IMR-90 (cell line): Measurements from ENCODE around the gene MAFF. TPM values are rescaled to one million over a fixed set of nuclear protein-coding genes. Genes with fewer than 3 reads are reported as not detected.
A peak's percentile ranks its signal among the peaks of the same experiment; 100 is the strongest.

ENCODE experiments used
- ATAC-seq: fragments of 200-7000 bp; cut with Tn5 transposase; 2 replicates; pipeline ENCODE4 v1.9.1; 2020; ENCODE audit warnings: low read depth, mild to moderate bottlenecking, moderate library complexity
- BruUV-seq: library from RNA; stranded (reverse); fragments of 400-500 nt; replicated peaks from 2 replicates; lab custom pipeline; 2021; lab: Mats Ljungman, UMichigan
- CTCF ChIA-PET: fragments of 300-600 bp; formaldehyde crosslinking; extraction: SDS; loops from one replicate; lab custom pipeline; 2021; ENCODE audit warnings: antibody characterized with exemption; lab: Yijun Ruan, JAX
- POLR2A ChIA-PET: fragments of 300-600 bp; sonication (Branson Sonifier 250); formaldehyde crosslinking; loops from one replicate; lab custom pipeline; 2022; ENCODE audit warnings: antibody characterized with exemption; ENCODE audit not compliant: unreplicated experiment; lab: Charles Lee
- DNase-seq: peaks from one replicate; pipeline ENCODE4 v3.0.0; 2013
- H2AFZ ChIP-seq: replicated peaks from 2 replicates; pipeline ENCODE3; 2013; ENCODE audit warnings: low read length, mild to moderate bottlenecking; ENCODE audit not compliant: poor library complexity
- H2AK5ac ChIP-seq: 2 replicates; pipeline ENCODE4 v1.6.1; 2013; ENCODE audit warnings: low read depth, low read length, inconsistent platforms
- H2AK9ac ChIP-seq: replicated peaks from 2 replicates; pipeline ENCODE3; 2013; ENCODE audit warnings: mild to moderate bottlenecking, low read depth, low read length, moderate library complexity; ENCODE audit not compliant: poor library complexity
- H2BK120ac ChIP-seq: 2 replicates; pipeline ENCODE4 v1.6.1; 2013; ENCODE audit warnings: low read depth, low read length, inconsistent platforms
- H2BK15ac ChIP-seq: 3 replicates; pipeline ENCODE4 v1.6.1; 2013; ENCODE audit warnings: low read depth, low read length, inconsistent platforms
- H2BK20ac ChIP-seq: 2 replicates; pipeline ENCODE4 v1.6.1; 2013; ENCODE audit warnings: low read depth, mild to moderate bottlenecking, inconsistent platforms, low read length, moderate library complexity
- H2BK5ac ChIP-seq: 2 replicates; pipeline ENCODE4 v1.6.1; 2013; ENCODE audit warnings: mild to moderate bottlenecking, low read depth, low read length, inconsistent platforms; ENCODE audit not compliant: poor library complexity, severe bottlenecking
- H3K14ac ChIP-seq: replicated peaks from 2 replicates; pipeline ENCODE4 v1.6.1; 2013; ENCODE audit warnings: low read depth, low read length, inconsistent platforms
- H3K18ac ChIP-seq: 2 replicates; pipeline ENCODE4 v1.6.1; 2013; ENCODE audit warnings: low read depth, low read length, control low read depth
- H3K23ac ChIP-seq: 2 replicates; pipeline ENCODE4 v1.6.1; 2013; ENCODE audit warnings: low read depth, low read length, inconsistent platforms
- H3K27ac ChIP-seq: 2 replicates; pipeline ENCODE4 v1.5.1; 2013; ENCODE audit warnings: mild to moderate bottlenecking, control low read depth, low read length; ENCODE audit not compliant: insufficient read depth
- H3K27me3 ChIP-seq: 2 replicates; pipeline ENCODE4 v1.6.1; 2013; ENCODE audit warnings: low read length; ENCODE audit not compliant: control insufficient read depth, insufficient read depth
- H3K36me3 ChIP-seq: 2 replicates; pipeline ENCODE4 v1.6.1; 2013; ENCODE audit warnings: low read length, mixed read lengths; ENCODE audit not compliant: control insufficient read depth, insufficient read depth
- H3K4ac ChIP-seq: 2 replicates; pipeline ENCODE4 v1.6.1; 2013; ENCODE audit warnings: low read depth, low read length, inconsistent platforms
- H3K4me1 ChIP-seq: 2 replicates; pipeline ENCODE4 v1.6.1; 2013; ENCODE audit warnings: low read length, mixed read lengths; ENCODE audit not compliant: control insufficient read depth, insufficient read depth
- H3K4me2 ChIP-seq: 2 replicates; pipeline ENCODE4 v1.6.1; 2013; ENCODE audit warnings: low read depth, mild to moderate bottlenecking, control low read depth, low read length, moderate library complexity
- H3K4me3 ChIP-seq: 2 replicates; pipeline ENCODE4 v1.5.1; 2013; ENCODE audit warnings: low read depth, mild to moderate bottlenecking, control low read depth, low read length, moderate library complexity; ENCODE audit not compliant: insufficient read depth
- H3K56ac ChIP-seq: 2 replicates; pipeline ENCODE4 v1.6.1; 2013; ENCODE audit warnings: low read length, inconsistent platforms; ENCODE audit not compliant: insufficient read depth; ENCODE audit errors: extremely low read depth
- H3K79me1 ChIP-seq, 2 experiments: 2 replicates each; pipeline ENCODE4 v1.6.1; 2013; ENCODE audit warnings: low read length in 2 of 2, inconsistent platforms in 1 of 2, low read depth in 1 of 2
- H3K9ac ChIP-seq: 2 replicates; pipeline ENCODE4 v1.6.1; 2013; ENCODE audit warnings: low read depth, low read length, control low read depth
- H3K9me1 ChIP-seq: 2 replicates; pipeline ENCODE4 v1.6.1; 2013; ENCODE audit warnings: low read length, inconsistent platforms; ENCODE audit not compliant: insufficient read depth
- H3K9me3 ChIP-seq: 2 replicates; pipeline ENCODE4 v1.6.1; 2013; ENCODE audit warnings: low read length; ENCODE audit not compliant: control insufficient read depth, insufficient read depth
- H4K20me1 ChIP-seq: 2 replicates; pipeline ENCODE4 v1.6.1; 2013; ENCODE audit warnings: low read length, inconsistent platforms; ENCODE audit not compliant: insufficient read depth
- H4K5ac ChIP-seq: 2 replicates; pipeline ENCODE4 v1.6.1; 2013; ENCODE audit warnings: mild to moderate bottlenecking, low read depth, low read length, control low read depth
- H4K8ac ChIP-seq, 2 experiments: 2 replicates each; pipeline ENCODE4 v1.6.1; 2013; ENCODE audit warnings: low read depth in 2 of 2, low read length in 2 of 2, control low read depth in 1 of 2, inconsistent platforms in 1 of 2
- H4K91ac ChIP-seq: 2 replicates; pipeline ENCODE4 v1.6.1; 2013; ENCODE audit warnings: low read depth, low read length, inconsistent platforms; ENCODE audit not compliant: insufficient read depth
- BHLHE40 ChIP-seq: fragments of 150-350 bp; IDR thresholded peaks from 2 replicates; pipeline ENCODE4 v1.6.1; 2016; ENCODE audit warnings: mild to moderate bottlenecking, low read depth, low read length
- CEBPB ChIP-seq: IDR thresholded peaks from 2 replicates; pipeline ENCODE4 v1.6.1; 2012; ENCODE audit warnings: low read depth, low read length, improper control_type of control experiment
- CHD1 ChIP-seq: IDR thresholded peaks from 2 replicates; pipeline ENCODE4 v1.6.1; 2012; ENCODE audit warnings: low read depth, low read length, improper control_type of control experiment
- CTCF ChIP-seq: conservative IDR thresholded peaks from 2 replicates; pipeline ENCODE4 v1.5.1; 2012; ENCODE audit warnings: mild to moderate bottlenecking, low read depth, low read length, improper control_type of control experiment
- ELK1 ChIP-seq: fragments of 150-350 bp; IDR thresholded peaks from 2 replicates; pipeline ENCODE4 v1.6.1; 2016; ENCODE audit warnings: low read depth, mild to moderate bottlenecking, low read length, moderate library complexity, borderline replicate concordance
- FOS ChIP-seq: fragments of 150-350 bp; IDR thresholded peaks from 2 replicates; pipeline ENCODE4 v1.6.1; 2016; ENCODE audit warnings: low read depth, low read length
- MAFK ChIP-seq: IDR thresholded peaks from 2 replicates; pipeline ENCODE4 v1.6.1; 2012; ENCODE audit warnings: low read depth, low read length, improper control_type of control experiment
- MAZ ChIP-seq: IDR thresholded peaks from 2 replicates; pipeline ENCODE4 v1.6.1; 2012; ENCODE audit warnings: low read depth, mild to moderate bottlenecking, low read length, improper control_type of control experiment, moderate library complexity, borderline replicate concordance
- MXI1 ChIP-seq: IDR thresholded peaks from 2 replicates; pipeline ENCODE4 v1.6.1; 2012; ENCODE audit warnings: low read depth, mild to moderate bottlenecking, low read length, moderate library complexity, borderline replicate concordance
- NFE2L2 ChIP-seq: fragments of 150-350 bp; IDR thresholded peaks from 2 replicates; pipeline ENCODE4 v1.6.1; 2016; ENCODE audit warnings: low read depth, mild to moderate bottlenecking, low read length
- POLR2A ChIP-seq: IDR thresholded peaks from 2 replicates; pipeline ENCODE4 v1.6.1; 2012; ENCODE audit warnings: mild to moderate bottlenecking, low read depth, low read length
- RAD21 ChIP-seq: IDR thresholded peaks from 2 replicates; pipeline ENCODE4 v1.6.1; 2012; ENCODE audit warnings: low read length, improper control_type of control experiment
- RCOR1 ChIP-seq: IDR thresholded peaks from 2 replicates; pipeline ENCODE4 v1.6.1; 2012; ENCODE audit warnings: mild to moderate bottlenecking, low read length, improper control_type of control experiment; ENCODE audit not compliant: insufficient replicate concordance
- RFX5 ChIP-seq: IDR thresholded peaks from 2 replicates; pipeline ENCODE4 v1.8.0; 2012; ENCODE audit warnings: low read depth, mild to moderate bottlenecking, low read length, moderate library complexity
- SMC3 ChIP-seq: fragments of 150-350 bp; IDR thresholded peaks from 2 replicates; pipeline ENCODE4 v1.6.1; 2016; ENCODE audit warnings: low read depth, mild to moderate bottlenecking, antibody characterized with exemption, low read length, moderate library complexity
- WGBS, 2 experiments: methylation state at CpG; one replicate each; pipeline versions ENCODE4 v1.1.5 to v1.1.7; 2013; ENCODE audit warnings: missing lambda C conversion rate in 2 of 2; ENCODE audit not compliant: insufficient read length in 1 of 2; ENCODE audit errors: extremely low coverage in 2 of 2; 5-methylcytosine and 5-hydroxymethylcytosine counted together
- dilution Hi-C: fragments of 300-500 bp; cut with HindIII; formaldehyde crosslinking; loops from one replicate; pipeline ENCODE4 v1.14.3; 2018; ENCODE audit warnings: low sequenced_read_pairs; ENCODE audit not compliant: unreplicated experiment
- in situ Hi-C: fragments of 300-500 bp; cut with MboI; formaldehyde crosslinking; loops from 3 replicates; pipeline ENCODE4 v1.14.3; 2019; ENCODE audit warnings: low sequenced_read_pairs, inconsistent platforms, mixed read lengths
- intact Hi-C: fragments of 100-400 bp; cut with micrococcal nuclease; formaldehyde crosslinking; loops from 2 replicates; pipeline ENCODE4 v1.10.0; 2022
- polyA plus RNA-seq, 3 experiments: library from polyadenylated mRNA; depleted of rRNA; stranded (reverse); fragments of >200 nt; gene quantifications; 2 replicates each; pipeline ENCODE4 v1.2.3, GENCODE V29; 2012; ENCODE audit warnings: low replicate concordance in 1 of 3
- total RNA-seq: library from RNA; depleted of rRNA; stranded (reverse); fragments of >200 nt; gene quantifications from 2 replicates; pipeline ENCODE4 v1.2.3, GENCODE V29; 2012
- TF ChIP-seq, protein P1 (sequence below): fragments of 150-350 bp; IDR thresholded peaks from 2 replicates; pipeline ENCODE4 v1.6.1; 2017; ENCODE audit warnings: mild to moderate bottlenecking, antibody characterized with exemption, low read length, low read depth

Gene MAFF
- total and polyA plus RNA-seq, 2 of the 4 experiments (the other 2 are of a cell fraction): 18.3 to 25.9 TPM

DNA sequence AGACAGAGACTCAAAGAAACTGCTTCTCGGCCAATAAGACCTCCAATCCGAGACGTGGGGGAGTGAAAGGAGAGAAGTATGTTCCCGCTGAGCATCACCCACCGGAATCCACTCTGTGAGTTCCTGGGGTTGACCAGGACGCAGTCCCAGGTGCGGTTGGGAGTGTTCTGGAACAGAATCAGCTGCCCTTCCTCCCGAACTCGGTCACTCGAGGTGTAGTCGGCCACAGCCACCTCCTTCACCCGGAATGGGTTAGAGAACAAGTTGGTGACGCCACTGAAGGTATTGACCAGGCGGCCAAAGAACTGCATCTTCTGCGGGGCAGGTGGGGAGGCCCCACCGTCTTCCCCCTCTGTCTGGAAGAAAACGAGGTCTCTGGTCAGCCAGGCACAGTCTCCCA, 32.7 kb upstream of the MAFF start:
- in situ Hi-C loops: no loop called here
- Histone ChIP-seq H4K20me1 (no peaks in the 10 kb centered on the region), H4K5ac (no peak overlapping the region), H3K4me2 (no peak overlapping the region), H3K9me3 (no peaks in the 10 kb centered on the region), H3K18ac (no peak overlapping the region), H3K56ac (no peak overlapping the region), H3K14ac (no peak overlapping the region), H3K27ac (no peak overlapping the region), H2AFZ (no peak overlapping the region), H2AK5ac (peak overlapping the region; percentile 8; the same call in 1 of the 2 replicates), H4K91ac (no peak overlapping the region), H2BK20ac (no peak overlapping the region; the same call in 1 of the 2 replicates), H3K4me1 (peaks cover 16% of the 10 kb centered on the region), H4K8ac (no peak overlapping the region), H2BK5ac (no peak overlapping the region), H2BK15ac (no peak overlapping the region; the same call in 2 of the 3 replicates), H3K4ac (no peak overlapping the region), H3K79me1 (peaks cover 0 to 5% of the 10 kb centered on the region in 2 experiments; a peak in 2 of 4 replicates), H3K36me3 (no peaks in the 10 kb centered on the region; the same call in 1 of the 2 replicates), H2AK9ac (peak overlapping the region; percentile 59), H3K23ac (no peak overlapping the region), H3K9ac (no peak overlapping the region), H3K9me1 (peaks cover 17% of the 10 kb centered on the region; the same call in 1 of the 2 replicates), H3K4me3 (no peak overlapping the region), H2BK120ac (0 out of 2 replicates have a peak overlapping the region, but pooled peaks have one; percentile 6), H3K27me3 (no peaks in the 10 kb centered on the region)
- WGBS, 2 experiments: 94% methylated on average over 10 of the region's 17 CpGs; no CpG with 5 or more reads in 1 of the 2 experiments
- CTCF ChIA-PET: no interaction called here
- intact Hi-C loops: no loop called here
- DNase-seq (no peak), ATAC-seq (no peak)
- dilution Hi-C loops: no loop called here
- no peak for TF ChIP-seq MAFK
- TF ChIP-seq CEBPB: no peak
- no peak for TF ChIP-seq MXI1
- TF ChIP-seq CHD1: no peak
- TF ChIP-seq RCOR1: no peak
- no peak for TF ChIP-seq ELK1
- TF ChIP-seq FOS: no peak
- no peak for TF ChIP-seq NFE2L2
- no peak for TF ChIP-seq RAD21
- TF ChIP-seq SMC3: no peak
- TF ChIP-seq POLR2A: no peak
- no peak for TF ChIP-seq BHLHE40
- TF ChIP-seq RFX5: no peak
- no peak for TF ChIP-seq CTCF
- no peak for TF ChIP-seq MAZ
- TF ChIP-seq, protein P1, sequence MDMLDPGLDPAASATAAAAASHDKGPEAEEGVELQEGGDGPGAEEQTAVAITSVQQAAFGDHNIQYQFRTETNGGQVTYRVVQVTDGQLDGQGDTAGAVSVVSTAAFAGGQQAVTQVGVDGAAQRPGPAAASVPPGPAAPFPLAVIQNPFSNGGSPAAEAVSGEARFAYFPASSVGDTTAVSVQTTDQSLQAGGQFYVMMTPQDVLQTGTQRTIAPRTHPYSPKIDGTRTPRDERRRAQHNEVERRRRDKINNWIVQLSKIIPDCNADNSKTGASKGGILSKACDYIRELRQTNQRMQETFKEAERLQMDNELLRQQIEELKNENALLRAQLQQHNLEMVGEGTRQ: no peak
- POLR2A ChIA-PET: no interaction called here
- BruUV-seq: no TSS peak
